A673 (cell line): ENCODE results near the gene VPS37B. TPM values are rescaled to one million over a fixed set of nuclear protein-coding genes. Genes with fewer than 3 reads are reported as not detected.

Experiments used
- BruUV-seq: library from RNA; stranded (reverse); fragments of 400-500 nt; replicated peaks from 2 replicates; lab custom pipeline; 2021; lab: Mats Ljungman, UMichigan
- CTCF ChIA-PET: fragments of 300-600 bp; sonication (Branson Sonifier 250); formaldehyde crosslinking; loops from one replicate; lab custom pipeline; 2022; ENCODE audit warnings: antibody characterized with exemption; lab: Charles Lee
- POLR2A ChIA-PET: fragments of 300-600 bp; sonication (Branson Sonifier 250); formaldehyde crosslinking; loops from one replicate; lab custom pipeline; 2022; ENCODE audit warnings: antibody characterized with exemption; ENCODE audit not compliant: low non-redundant PET; lab: Charles Lee
- DNase-seq: peaks from one replicate; pipeline ENCODE4 v3.0.0-alpha.2; 2015; ENCODE audit warnings: low spot score
- H3K27ac ChIP-seq: fragments of 200-600 bp; sonication (generic); 2 replicates; pipeline ENCODE4 v1.5.1; 2016; ENCODE audit warnings: mixed run types, low read depth, mild to moderate bottlenecking, mixed read lengths, antibody characterized with exemption, low read length; ENCODE audit not compliant: poor library complexity, severe bottlenecking
- H3K27me3 ChIP-seq: fragments of 200-600 bp; sonication (generic); replicated peaks from 2 replicates; pipeline ENCODE4 v1.6.1; 2017; ENCODE audit warnings: mixed run types, low read depth, mild to moderate bottlenecking, mixed read lengths, antibody characterized with exemption, low read length; ENCODE audit not compliant: insufficient read depth, poor library complexity
- H3K36me3 ChIP-seq: fragments of 200-600 bp; sonication (generic); 2 replicates; pipeline ENCODE4 v1.6.1; 2016; ENCODE audit warnings: mixed run types, mild to moderate bottlenecking, mixed read lengths, antibody characterized with exemption, low read length; ENCODE audit not compliant: insufficient read depth, poor library complexity, severe bottlenecking
- H3K4me1 ChIP-seq: fragments of 200-600 bp; sonication (generic); 2 replicates; pipeline ENCODE4 v1.6.1; 2017; ENCODE audit warnings: mixed run types, mild to moderate bottlenecking, mixed read lengths, antibody characterized with exemption, low read length; ENCODE audit not compliant: insufficient read depth, poor library complexity, severe bottlenecking
- H3K4me3 ChIP-seq: fragments of 200-600 bp; sonication (generic); 2 replicates; pipeline ENCODE4 v1.5.1; 2016; ENCODE audit warnings: low read depth, mixed run types, mild to moderate bottlenecking, mixed read lengths, low read length; ENCODE audit not compliant: poor library complexity, severe bottlenecking
- H3K9me3 ChIP-seq: fragments of 200-600 bp; sonication (generic); 2 replicates; pipeline ENCODE4 v1.6.1; 2016; ENCODE audit warnings: mixed run types, low read depth, mild to moderate bottlenecking, mixed read lengths, antibody characterized with exemption, low read length; ENCODE audit not compliant: poor library complexity, severe bottlenecking
- EZH2 ChIP-seq: fragments of 200-600 bp; sonication (generic); IDR thresholded peaks from 2 replicates; pipeline ENCODE4 v1.6.1; 2017; ENCODE audit warnings: borderline replicate concordance, low read depth, mild to moderate bottlenecking, mixed read lengths, antibody characterized with exemption, low read length; ENCODE audit not compliant: poor library complexity, severe bottlenecking
- intact Hi-C: fragments of 100-400 bp; cut with micrococcal nuclease; formaldehyde crosslinking; loops from one replicate; pipeline ENCODE4 v1.10.0; 2022; ENCODE audit not compliant: unreplicated experiment
- total RNA-seq: library from RNA; stranded (reverse); gene quantifications from 2 replicates; pipeline ENCODE4 v1.2.3, GENCODE V29; 2021
- TF ChIP-seq, protein P1 (sequence below): fragments of 300-800, 200-600 bp; sonication (generic); conservative IDR thresholded peaks from 2 replicates; pipeline ENCODE4 v1.5.1; 2017; ENCODE audit warnings: low read depth, mild to moderate bottlenecking, antibody characterized with exemption, low read length, moderate library complexity, mixed read lengths

VPS37B gene
- total RNA-seq, 1 experiment from 2014 or later, result 34.4 TPM

DNA sequence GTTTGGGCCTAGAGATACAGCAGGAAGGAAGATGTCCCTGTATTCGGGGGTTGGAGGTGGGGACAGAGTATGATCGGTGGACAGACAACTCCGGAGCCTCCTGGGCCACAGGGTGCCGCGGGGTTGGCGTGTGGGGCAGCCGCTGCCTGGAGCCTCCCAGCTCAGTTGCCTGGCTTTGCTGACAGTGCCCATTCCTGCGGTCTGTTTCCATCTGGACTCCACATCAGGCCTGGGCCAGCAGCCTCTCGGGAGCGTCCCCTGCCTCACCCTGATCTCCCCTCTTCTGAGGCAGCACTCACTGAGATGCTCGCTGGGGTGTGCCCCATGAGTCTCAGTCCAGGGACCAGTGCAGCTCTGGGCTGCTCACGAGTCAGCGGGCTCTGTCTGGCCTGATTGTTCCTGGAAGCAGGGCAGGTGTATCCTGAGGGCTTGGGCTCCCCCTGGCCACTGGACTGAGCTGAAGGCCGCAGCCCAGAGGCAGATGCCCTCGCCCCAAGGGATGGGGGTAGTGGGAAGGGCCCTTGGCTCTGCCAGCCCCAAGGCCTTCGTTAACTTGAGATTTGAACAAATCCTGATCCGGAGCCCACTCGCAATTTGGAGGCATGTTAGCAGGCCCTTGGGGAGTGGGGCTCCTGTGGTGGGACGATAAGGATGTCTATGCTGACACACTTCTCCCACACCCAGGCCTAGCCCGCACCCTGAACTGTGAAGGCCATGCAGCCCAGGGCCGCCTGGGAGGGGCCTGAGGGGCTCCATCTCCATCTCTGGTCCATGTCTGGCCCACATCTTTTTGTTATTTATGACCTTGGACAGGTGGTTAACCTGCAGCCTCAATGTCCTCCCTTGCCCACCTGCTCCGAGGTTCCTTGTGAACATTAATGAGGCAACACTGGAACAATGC, 53.2 kb downstream of the VPS37B start:
- H3K27ac ChIP-seq, result no peak overlapping the region
- H3K36me3 ChIP-seq, result no peaks in the 10 kb centered on the region
- no peak overlapping the region for H3K4me3 ChIP-seq
- H3K9me3 ChIP-seq, result no peaks in the 10 kb centered on the region
- H3K4me1 ChIP-seq, result peaks cover 5% of the 10 kb centered on the region
- DNase-seq, result no peak
- TF ChIP-seq, protein P1, sequence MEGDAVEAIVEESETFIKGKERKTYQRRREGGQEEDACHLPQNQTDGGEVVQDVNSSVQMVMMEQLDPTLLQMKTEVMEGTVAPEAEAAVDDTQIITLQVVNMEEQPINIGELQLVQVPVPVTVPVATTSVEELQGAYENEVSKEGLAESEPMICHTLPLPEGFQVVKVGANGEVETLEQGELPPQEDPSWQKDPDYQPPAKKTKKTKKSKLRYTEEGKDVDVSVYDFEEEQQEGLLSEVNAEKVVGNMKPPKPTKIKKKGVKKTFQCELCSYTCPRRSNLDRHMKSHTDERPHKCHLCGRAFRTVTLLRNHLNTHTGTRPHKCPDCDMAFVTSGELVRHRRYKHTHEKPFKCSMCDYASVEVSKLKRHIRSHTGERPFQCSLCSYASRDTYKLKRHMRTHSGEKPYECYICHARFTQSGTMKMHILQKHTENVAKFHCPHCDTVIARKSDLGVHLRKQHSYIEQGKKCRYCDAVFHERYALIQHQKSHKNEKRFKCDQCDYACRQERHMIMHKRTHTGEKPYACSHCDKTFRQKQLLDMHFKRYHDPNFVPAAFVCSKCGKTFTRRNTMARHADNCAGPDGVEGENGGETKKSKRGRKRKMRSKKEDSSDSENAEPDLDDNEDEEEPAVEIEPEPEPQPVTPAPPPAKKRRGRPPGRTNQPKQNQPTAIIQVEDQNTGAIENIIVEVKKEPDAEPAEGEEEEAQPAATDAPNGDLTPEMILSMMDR, result no peak
- no peak for TF ChIP-seq EZH2
- no TSS peak for BruUV-seq
- intact Hi-C loops, result no loop called here
- POLR2A ChIA-PET, result no interaction called here
- no peaks in the 10 kb centered on the region for H3K27me3 ChIP-seq
- CTCF ChIA-PET, result no interaction called here

DNA sequence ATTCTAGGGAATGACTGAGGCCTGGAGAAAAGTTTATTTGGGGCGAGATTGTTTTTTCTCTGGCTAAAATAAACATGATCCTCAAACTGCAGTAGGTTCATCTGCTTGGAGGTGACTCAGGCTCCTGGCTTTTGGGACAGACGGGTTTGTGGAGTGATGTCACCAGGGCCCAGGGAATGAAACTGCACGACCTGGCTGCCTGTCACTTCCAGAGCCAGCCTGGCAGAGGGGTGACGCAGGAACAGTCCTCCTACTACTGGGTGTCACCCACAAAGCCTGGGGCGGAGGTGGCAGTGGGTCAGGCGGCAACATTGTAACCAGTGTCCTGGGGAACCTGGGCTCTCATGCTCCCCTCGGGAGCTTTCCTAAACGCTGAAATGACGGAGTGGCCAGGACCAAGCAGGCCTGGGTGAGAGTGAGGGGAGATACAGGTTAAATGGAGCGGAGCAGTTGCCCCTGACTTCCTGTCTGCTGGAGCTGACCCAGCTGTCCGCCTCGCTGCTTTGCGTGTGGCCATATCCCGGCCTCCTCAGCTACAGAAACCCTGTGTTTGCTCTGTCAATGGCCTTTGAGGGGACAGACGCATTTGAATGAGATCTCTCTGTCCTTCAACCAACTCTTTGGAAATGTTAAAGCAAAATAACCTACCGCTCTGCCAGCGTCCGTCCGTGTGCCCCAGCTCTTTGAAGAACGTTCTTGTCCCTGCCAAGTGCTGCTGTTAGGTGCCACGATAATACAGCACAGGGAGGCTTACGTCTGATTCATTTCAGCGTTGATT, 54.2 kb downstream of the VPS37B start:
- POLR2A ChIA-PET, result no interaction called here
- Histone ChIP-seq H3K4me1 (peaks cover 8% of the 10 kb centered on the region), H3K9me3 (no peaks in the 10 kb centered on the region), H3K36me3 (no peaks in the 10 kb centered on the region), H3K4me3 (no peak overlapping the region), H3K27me3 (no peaks in the 10 kb centered on the region), H3K27ac (no peak overlapping the region)
- DNase-seq, result no peak
- no TSS peak for BruUV-seq
- TF ChIP-seq, protein P1, result no peak
- TF ChIP-seq EZH2, result no peak
- intact Hi-C loops, result no loop called here
- CTCF ChIA-PET, result no interaction called here

DNA sequence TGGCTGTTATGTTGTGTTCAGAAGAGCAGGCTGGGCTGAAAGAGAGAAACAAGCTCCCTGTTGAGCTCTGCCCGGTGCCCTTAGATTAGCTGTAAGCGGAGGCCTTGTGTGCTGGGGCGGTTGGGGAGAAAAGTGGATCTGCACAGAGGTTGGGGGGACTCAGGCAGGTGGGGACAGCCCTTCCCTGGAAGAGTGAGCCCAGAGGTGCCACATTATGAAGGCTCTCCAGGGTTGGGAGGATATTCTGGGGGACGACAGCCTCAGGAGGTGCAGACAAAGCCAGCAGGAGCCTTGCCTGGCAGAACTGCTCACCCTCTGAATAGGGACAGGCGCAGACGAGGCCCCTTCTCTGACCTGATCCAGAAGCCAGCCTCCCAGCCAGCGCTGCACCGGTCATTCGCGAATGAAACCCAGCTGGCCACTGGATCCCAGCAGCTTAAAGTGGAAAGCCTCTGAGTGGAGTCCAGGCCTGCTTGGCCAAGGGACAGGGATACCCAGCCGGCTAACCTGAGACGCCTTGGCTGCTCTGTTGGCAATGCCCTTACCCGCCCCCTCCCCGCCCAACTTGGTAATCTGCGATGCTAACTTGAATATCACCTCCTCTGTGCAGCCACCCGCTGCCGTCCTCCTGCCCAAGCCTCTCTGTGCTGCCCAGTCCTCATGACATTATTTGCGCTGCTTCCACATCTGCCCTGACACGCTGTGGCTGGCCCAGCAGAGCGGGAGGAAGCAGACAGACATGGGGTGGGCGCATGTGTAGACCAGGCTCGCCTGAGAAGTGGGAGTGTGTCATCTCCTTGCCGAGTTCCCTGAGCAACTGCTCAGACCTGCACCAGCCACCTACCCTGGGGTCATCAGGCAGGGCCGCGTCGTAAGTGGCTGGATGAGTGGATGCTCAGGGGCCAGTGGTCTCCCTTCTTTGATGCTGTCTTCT, 55.1 kb downstream of the VPS37B start:
- ChIA-PET POLR2A (no interaction called here), CTCF (no interaction called here)
- Histone ChIP-seq H3K27ac (no peak overlapping the region), H3K36me3 (no peaks in the 10 kb centered on the region), H3K9me3 (no peaks in the 10 kb centered on the region), H3K4me1 (peaks cover 8% of the 10 kb centered on the region), H3K27me3 (no peaks in the 10 kb centered on the region), H3K4me3 (no peak overlapping the region)
- no peak for TF ChIP-seq EZH2
- TF ChIP-seq, protein P1, result no peak
- no peak for DNase-seq
- BruUV-seq, result no TSS peak
- intact Hi-C loops, result no loop called here
